ENCODE results near the gene ORAI3.

ORAI3 gene

GRCh38 chr16:30965436-30965835 is 16.6 kb downstream of the ORAI3 start:
- no peak for DNase-seq (ENCODE audit: extremely low spot score)
- ChIA-PET POLR2A (interaction anchor here (0.9 to 2.7 kb wide), 2 partner anchors 7 to 18 kb away, joined by 3 to 8 read pairs; partner anchors contain the start of gene SETD1A), CTCF (interaction anchor here (1.8 kb wide), 1 partner anchor 19 kb away, joined by 5 read pairs; the partner anchor contains the start of gene HSD3B7)
- TF ChIP-seq BHLHE40 (IDR thresholded peaks at IDR 0.05; ENCODE audit: borderline replicate concordance) (no peak), CTBP1 (IDR thresholded peaks at IDR 0.05; ENCODE audit: borderline replicate concordance) (no peak), SUZ12 (IDR thresholded peaks at IDR 0.05) (no peak), HDGF (IDR thresholded peaks at IDR 0.05; ENCODE audit: borderline replicate concordance) (no peak), ARNT (IDR thresholded peaks at IDR 0.05) (no peak), NFRKB (IDR thresholded peaks at IDR 0.05) (no peak)

- DNase-seq (ENCODE audit: extremely low spot score), result no peak
- TF ChIP-seq ZNF384 (IDR thresholded peaks at IDR 0.05), result no peak
- no peak for TF ChIP-seq ARNT (IDR thresholded peaks at IDR 0.05)
- TF ChIP-seq FOXA1 (IDR thresholded peaks at IDR 0.05), result no peak
- no peak for TF ChIP-seq LEF1 (IDR thresholded peaks at IDR 0.05; ENCODE audit: borderline replicate concordance)
- TF ChIP-seq NFRKB (IDR thresholded peaks at IDR 0.05), result no peak
- no peak for TF ChIP-seq PKNOX1 (IDR thresholded peaks at IDR 0.05)
- TF ChIP-seq CTBP1 (IDR thresholded peaks at IDR 0.05; ENCODE audit: borderline replicate concordance), result no peak
- no peak for TF ChIP-seq ELF4 (IDR thresholded peaks at IDR 0.05)
- TF ChIP-seq BHLHE40 (IDR thresholded peaks at IDR 0.05; ENCODE audit: borderline replicate concordance), result no peak
- TF ChIP-seq TARDBP (IDR thresholded peaks at IDR 0.05), result no peak
- no peak for TF ChIP-seq L3MBTL2 (conservative IDR thresholded peaks at IDR 0.05)
- no peak for TF ChIP-seq SUZ12 (IDR thresholded peaks at IDR 0.05)
- no peak for TF ChIP-seq FOXM1 (IDR thresholded peaks at IDR 0.05; ENCODE audit: borderline replicate concordance)
- no peak for TF ChIP-seq HDGF (IDR thresholded peaks at IDR 0.05; ENCODE audit: borderline replicate concordance)
- CTCF ChIA-PET, result no interaction called here
- POLR2A ChIA-PET, result interaction anchor here (0.9 to 2.7 kb wide), 3 partner anchors 8 to 17 kb away, joined by 3 to 8 read pairs (median 3); partner anchors contain the start of gene SETD1A
These were observed 17.3 kb downstream of the ORAI3 start for GRCh38 chr16:30966033-30966619.

- DNase-seq (ENCODE audit: extremely low spot score), result no peak
- TF ChIP-seq LEF1 (IDR thresholded peaks at IDR 0.05; ENCODE audit: borderline replicate concordance), result no peak
- TF ChIP-seq ZNF384 (IDR thresholded peaks at IDR 0.05), result no peak
- TF ChIP-seq PKNOX1 (IDR thresholded peaks at IDR 0.05), result no peak
- no peak for TF ChIP-seq BHLHE40 (IDR thresholded peaks at IDR 0.05; ENCODE audit: borderline replicate concordance)
- TF ChIP-seq SP1 (IDR thresholded peaks at IDR 0.05), result no peak
- no peak for TF ChIP-seq SUZ12 (IDR thresholded peaks at IDR 0.05)
- no peak for TF ChIP-seq NFRKB (IDR thresholded peaks at IDR 0.05)
- TF ChIP-seq ARNT (IDR thresholded peaks at IDR 0.05), result no peak
- TF ChIP-seq FOXK2 (IDR thresholded peaks at IDR 0.05), result no peak
- TF ChIP-seq FOXM1 (IDR thresholded peaks at IDR 0.05; ENCODE audit: borderline replicate concordance), result no peak
- no peak for TF ChIP-seq FOXA1 (IDR thresholded peaks at IDR 0.05)
- ChIA-PET POLR2A (interaction anchor here (2.7 kb wide), 1 partner anchor 10 kb away, joined by 8 read pairs; the partner anchor contains the start of gene SETD1A), CTCF (no interaction called here)
These were observed 18.9 kb downstream of the ORAI3 start for GRCh38 chr16:30967795-30968194.

GRCh38 chr16:30969246-30969842 is 20.5 kb downstream of the ORAI3 start:
- POLR2A ChIA-PET, result interaction anchor here (1.1 kb wide), 1 partner anchor 44 kb away, joined by 3 read pairs; no protein-coding TSS in a partner anchor
- DNase-seq (ENCODE audit: extremely low spot score), result no peak
- no peak for TF ChIP-seq FOXK2 (IDR thresholded peaks at IDR 0.05)
- no peak for TF ChIP-seq BHLHE40 (IDR thresholded peaks at IDR 0.05; ENCODE audit: borderline replicate concordance)
- no peak for TF ChIP-seq SP1 (IDR thresholded peaks at IDR 0.05)
- TF ChIP-seq SUZ12 (IDR thresholded peaks at IDR 0.05), result no peak
- TF ChIP-seq HDGF (IDR thresholded peaks at IDR 0.05; ENCODE audit: borderline replicate concordance), result no peak
- no peak for TF ChIP-seq ARNT (IDR thresholded peaks at IDR 0.05)
- no peak for TF ChIP-seq FOXM1 (IDR thresholded peaks at IDR 0.05; ENCODE audit: borderline replicate concordance)
- no peak for TF ChIP-seq ZNF384 (IDR thresholded peaks at IDR 0.05)
- TF ChIP-seq FOXA1 (IDR thresholded peaks at IDR 0.05), result no peak
- TF ChIP-seq ELF4 (IDR thresholded peaks at IDR 0.05), result no peak
- no peak for TF ChIP-seq PKNOX1 (IDR thresholded peaks at IDR 0.05)
- CTCF ChIA-PET, result interaction anchor here (1.0 kb wide), 1 partner anchor 15 kb away, joined by 3 read pairs; no protein-coding TSS in a partner anchor

- POLR2A ChIA-PET, result no interaction called here
- CTCF ChIA-PET, result no interaction called here
- DNase-seq (ENCODE audit: extremely low spot score), result no peak
- TF ChIP-seq LEF1 (IDR thresholded peaks at IDR 0.05; ENCODE audit: borderline replicate concordance), result no peak
- TF ChIP-seq CTBP1 (IDR thresholded peaks at IDR 0.05; ENCODE audit: borderline replicate concordance), result no peak
- TF ChIP-seq SP1 (IDR thresholded peaks at IDR 0.05), result no peak
- TF ChIP-seq FOXM1 (IDR thresholded peaks at IDR 0.05; ENCODE audit: borderline replicate concordance), result no peak
- no peak for TF ChIP-seq ARNT (IDR thresholded peaks at IDR 0.05)
- no peak for TF ChIP-seq TARDBP (IDR thresholded peaks at IDR 0.05)
- no peak for TF ChIP-seq ZNF384 (IDR thresholded peaks at IDR 0.05)
- no peak for TF ChIP-seq L3MBTL2 (conservative IDR thresholded peaks at IDR 0.05)
- no peak for TF ChIP-seq PKNOX1 (IDR thresholded peaks at IDR 0.05)
- no peak for TF ChIP-seq BHLHE40 (IDR thresholded peaks at IDR 0.05; ENCODE audit: borderline replicate concordance)
These were observed 22.4 kb downstream of the ORAI3 start for GRCh38 chr16:30971298-30971697.

Measured in HEK293T (cell line).